SW 1271 (cell line): ENCODE measurements around the gene CERS3.

Source experiments
- DNase-seq, 2 experiments: peaks; one replicate each; lab custom pipeline; 2025; lab: John Stamatoyannopoulos, UW

The CERS3 gene

DNA sequence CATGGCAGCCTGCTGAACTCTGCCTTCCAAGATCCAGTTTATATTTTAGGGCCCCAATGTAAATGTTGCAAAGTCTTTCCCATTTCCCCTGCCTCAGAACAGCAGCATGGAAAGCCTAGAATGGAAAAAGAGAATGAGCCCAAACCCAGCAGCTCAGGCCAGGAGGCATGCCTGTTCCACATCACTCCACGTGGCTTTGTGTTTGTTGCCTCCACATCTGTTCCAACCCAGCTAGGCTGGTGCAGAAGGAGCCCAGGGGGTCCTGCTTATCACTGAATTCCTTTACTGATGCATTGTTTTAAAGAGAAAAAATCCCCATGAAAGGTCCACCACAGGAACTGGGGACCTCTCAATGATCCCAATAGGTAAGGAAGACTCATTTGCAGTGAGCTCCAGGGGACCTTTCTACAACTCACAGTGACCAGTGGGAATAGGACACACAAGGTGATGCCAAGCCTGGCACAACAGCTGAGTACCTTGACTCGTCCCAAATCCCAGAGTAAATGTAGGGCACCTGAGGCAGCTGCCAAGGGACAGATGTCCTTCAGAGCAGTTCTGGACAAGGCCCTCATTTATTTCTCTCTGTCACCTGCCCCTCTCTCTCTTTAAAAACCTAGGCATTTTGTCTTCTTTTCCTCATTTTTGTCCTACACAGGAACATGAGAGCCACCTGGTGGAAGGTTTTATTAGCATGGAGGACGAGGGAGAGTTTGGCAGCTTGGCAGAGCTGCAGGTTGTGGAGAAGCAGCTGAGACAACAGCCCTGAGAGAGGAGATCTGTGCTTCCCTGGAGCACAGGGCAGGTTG is 145.2 kb downstream of the CERS3 start:
- DNase-seq: peak in 1 of 2 experiments; percentile 38

DNA sequence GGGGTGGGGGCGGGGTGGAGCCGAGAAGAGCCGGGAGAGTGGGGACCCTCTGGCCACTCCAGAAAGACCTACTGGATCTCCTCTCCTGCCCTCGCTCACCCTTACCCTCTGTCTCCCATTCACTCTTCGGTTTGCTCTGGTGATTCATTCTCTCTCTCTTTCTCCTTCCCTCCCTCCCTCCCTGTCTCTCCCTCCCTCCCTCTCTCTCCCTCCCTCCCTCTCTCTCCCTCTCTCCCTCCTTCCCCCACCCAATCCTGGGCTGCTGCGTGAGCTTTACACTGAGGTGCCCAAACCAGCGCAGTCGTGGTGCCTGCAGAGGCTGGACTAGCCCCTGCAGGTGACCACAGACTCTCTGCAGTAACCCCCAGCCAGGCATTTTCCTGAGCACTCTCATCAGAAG is 154.8 kb downstream of the CERS3 start:
- no peak for DNase-seq

DNA sequence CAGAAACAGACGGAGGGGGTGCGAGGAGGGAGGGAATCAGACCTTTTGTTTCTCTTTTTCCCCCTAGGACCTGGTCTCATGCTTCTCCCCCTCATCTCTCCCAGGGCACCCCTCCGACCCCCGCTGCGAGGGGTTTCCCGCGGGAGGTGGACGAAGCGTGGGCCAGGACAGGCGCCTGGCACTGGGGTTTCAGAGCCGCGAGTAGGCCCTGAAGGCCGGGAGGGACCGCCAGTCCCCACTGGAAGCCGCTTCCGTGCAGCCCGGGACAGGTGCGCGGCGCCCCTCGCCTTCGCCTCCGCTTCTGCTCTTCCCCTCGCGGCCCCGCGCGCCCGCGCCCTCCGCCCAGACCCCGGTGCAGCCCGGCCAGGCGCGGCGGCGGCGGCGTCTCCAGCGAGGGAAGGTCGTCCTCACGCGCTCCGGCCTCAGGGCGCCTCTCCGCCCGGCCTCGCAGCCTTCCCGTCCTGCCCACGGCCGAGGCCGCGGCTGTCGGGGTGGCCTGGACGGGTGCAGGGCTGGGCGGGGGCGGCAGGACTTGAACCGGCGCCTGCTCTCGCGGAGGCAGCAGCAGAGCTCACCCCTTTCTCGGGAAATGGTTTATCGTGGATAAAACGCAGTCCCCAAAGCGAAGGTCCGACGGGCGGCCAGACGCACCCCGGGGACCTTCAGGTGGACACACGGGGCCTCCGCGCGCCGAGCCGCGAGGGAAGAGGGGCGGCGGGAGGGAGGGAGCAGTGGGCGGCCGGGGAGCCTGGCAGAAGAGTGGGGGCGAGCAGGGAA is 155.4 kb downstream of the CERS3 start:
- DNase-seq: no peak

DNA sequence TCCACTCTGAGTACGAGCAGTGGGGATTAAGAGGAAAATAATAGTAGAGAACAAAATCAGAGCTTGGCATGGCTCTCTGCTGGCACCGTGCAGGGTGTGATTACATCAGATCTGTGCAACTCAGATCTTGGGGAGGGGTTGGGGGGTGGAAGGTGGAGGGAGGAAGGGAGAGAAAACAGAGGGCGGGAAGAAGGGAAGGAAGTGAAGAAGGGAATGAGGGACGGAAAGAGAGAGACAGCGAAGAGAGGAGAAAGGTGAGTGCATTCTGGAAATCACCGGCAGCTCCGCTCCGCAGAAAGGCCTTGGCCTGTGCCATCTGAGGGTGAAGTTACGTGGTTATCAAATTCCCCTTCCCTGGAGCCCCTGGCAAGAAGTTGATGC is 156.0 kb downstream of the CERS3 start:
- DNase-seq: no peak

DNA sequence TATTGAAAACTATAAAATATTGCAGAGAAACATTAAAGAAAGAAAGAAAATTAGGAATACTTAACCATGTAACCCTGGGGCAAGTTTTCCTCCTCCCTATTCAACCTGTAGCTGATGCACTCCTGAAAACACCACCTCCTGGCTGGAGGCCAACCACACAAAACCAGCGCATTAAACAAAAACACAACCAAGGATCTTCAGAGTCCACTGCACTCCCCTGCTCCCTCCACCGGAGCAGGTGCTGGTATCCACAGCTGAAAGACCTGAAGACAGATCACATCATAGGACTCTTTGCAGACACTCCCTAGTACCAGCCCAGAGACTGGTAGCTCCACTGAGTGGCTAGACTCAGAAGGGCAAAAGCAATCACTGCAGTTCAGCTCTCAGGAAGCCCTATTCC is 173.4 kb downstream of the CERS3 start:
- no peak for DNase-seq

DNA sequence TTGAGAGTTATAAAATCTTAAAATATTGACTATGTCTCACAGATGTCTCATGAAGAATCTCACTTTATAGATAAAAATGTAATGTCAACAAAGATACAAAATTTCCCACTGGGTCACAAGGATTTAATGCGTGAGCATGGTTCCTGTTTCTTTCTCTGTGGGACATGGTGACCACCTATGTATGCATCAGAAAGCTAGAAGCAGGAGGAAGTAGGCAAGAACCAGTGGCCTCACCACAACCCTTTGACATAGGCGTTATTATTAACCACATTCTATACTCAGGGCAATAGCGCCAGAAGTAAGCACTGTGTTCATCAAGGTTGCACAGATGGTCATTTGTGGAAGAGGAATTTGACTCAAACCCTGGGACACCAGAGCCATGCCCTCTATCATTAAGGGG is 175.3 kb downstream of the CERS3 start:
- DNase-seq: no peak

DNA sequence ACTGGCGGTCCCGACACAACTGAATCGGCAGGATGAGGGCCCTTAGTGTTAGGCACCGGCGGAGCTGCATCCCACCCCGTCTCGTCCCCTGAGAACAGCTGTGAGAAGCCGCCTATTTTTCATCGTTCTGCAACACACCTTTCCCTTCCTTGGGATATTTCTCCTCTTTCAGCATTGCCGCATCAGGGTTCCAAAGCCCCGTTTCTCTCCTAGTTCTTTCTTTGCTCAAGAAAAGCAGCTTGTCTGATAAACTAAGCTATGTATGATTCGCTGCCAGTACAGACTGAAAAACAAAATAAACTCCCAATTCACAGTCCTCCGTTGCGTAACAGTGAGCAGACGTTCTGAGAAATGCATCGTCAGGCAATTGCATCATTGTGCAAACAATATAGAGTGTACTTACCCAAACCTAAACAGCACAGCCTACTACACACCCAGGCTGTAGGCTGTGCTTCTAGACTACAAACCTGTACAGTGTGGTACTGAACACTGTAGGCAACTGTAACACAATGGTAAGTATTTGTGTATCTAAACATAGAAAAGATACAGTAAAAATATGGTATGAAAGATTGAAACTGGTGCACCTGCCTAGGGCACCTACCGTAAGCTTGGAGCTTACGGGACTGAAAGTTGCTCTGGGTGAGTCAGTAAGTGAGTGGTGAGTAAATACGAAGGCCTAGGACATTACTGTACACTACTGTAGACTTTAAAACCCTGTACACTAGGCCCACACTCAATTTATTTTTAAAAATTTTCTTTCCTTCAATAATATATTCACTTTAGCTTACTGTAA is 178.1 kb downstream of the CERS3 start:
- no peak for DNase-seq
